Tibial artery (tissue), 4 donors: ENCODE data around the gene SOWAHA.

Experiments
- DNase-seq, 2 donors: peaks; one replicate each; pipeline ENCODE4 v3.0.0-alpha.2; 2019
- H3K27ac ChIP-seq, 2 donors: fragments of 200-600 bp; sonication (generic) in 1 of 2; 1 replicate in 1 of 2; 2 replicates in 1 of 2; pipeline ENCODE4 v1.5.1; 2018 to 2019; ENCODE audit warnings: mild to moderate bottlenecking in 1 of 2
- H3K27me3 ChIP-seq, 2 donors: fragments of 200-600 bp; sonication (generic) in 1 of 2; one replicate each; pipeline versions ENCODE4 v1.5.1 to v1.6.0; 2016 to 2019
- H3K36me3 ChIP-seq, 3 donors: fragments of 200-600 bp; sonication (generic) in 2 of 3; one replicate each; pipeline ENCODE4 v1.5.1; 2016 to 2019; ENCODE audit warnings: mild to moderate bottlenecking in 2 of 3
- H3K4me1 ChIP-seq, 4 donors: fragments of 200-600 bp; sonication (generic) in 2 of 4; 1 replicate in 3 of 4; 2 replicates in 1 of 4; pipeline ENCODE4 v1.5.1; 2016 to 2019
- H3K4me3 ChIP-seq, 2 donors: fragments of 200-600 bp; sonication (generic) in 1 of 2; 1 replicate in 1 of 2; 2 replicates in 1 of 2; pipeline ENCODE4 v1.5.1; 2018 to 2019; ENCODE audit warnings: mild to moderate bottlenecking in 2 of 2
- H3K9me3 ChIP-seq, 3 donors: fragments of 200-600 bp; sonication (generic) in 1 of 3; one replicate each; pipeline ENCODE4 v1.5.1; 2016 to 2019
- CTCF ChIP-seq, 2 experiments: fragments of 200-600 bp in 1 of 2; fragments of 450-650 bp in 1 of 2; IDR thresholded peaks; one replicate each; pipeline ENCODE4 v1.5.1; 2017 to 2019; ENCODE audit warnings: antibody characterized with exemption in 2 of 2, mild to moderate bottlenecking in 1 of 2, moderate library complexity in 1 of 2
- intact Hi-C: fragments of 100-400 bp; cut with DNase I; formaldehyde crosslinking; loops from one replicate; pipeline ENCODE4 v1.15.0; 2023; ENCODE audit warnings: low total_unique reads

SOWAHA gene

DNA sequence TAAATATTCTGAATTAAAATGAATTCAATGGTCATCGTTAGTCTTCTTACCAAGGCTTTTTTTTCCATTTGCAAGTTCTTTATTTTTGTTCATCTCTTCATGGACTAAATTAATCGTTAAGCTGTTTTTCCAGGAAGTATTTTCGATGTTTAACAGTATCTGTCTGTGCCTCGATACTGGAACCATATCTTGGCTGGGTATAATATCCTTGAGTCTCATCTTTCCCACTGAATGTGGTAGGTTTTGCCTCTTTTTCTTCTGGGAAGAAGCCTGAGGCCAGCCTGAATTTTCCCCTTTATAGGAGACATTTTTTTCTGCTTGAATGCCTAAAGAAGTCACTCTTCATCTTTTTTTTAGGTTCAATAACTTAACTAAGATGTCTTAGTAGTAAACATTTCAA lies 32.1 kb upstream of the SOWAHA start:
- H3K36me3 ChIP-seq = no peaks in the 10 kb centered on the region
- H3K27me3 ChIP-seq = no peaks in the 10 kb centered on the region
- H3K4me1 ChIP-seq = peaks cover 0 to 22% (median 12%) of the 10 kb centered on the region in 4 donors
- no peak for DNase-seq
- H3K4me3 ChIP-seq = no peak overlapping the region
- intact Hi-C loops = no loop called here
- no peak for TF ChIP-seq CTCF (IDR thresholded peaks at IDR 0.05)
- H3K27ac ChIP-seq = no peak overlapping the region
- H3K9me3 ChIP-seq = no peaks in the 10 kb centered on the region

- H3K4me3 ChIP-seq = no peak overlapping the region
- H3K36me3 ChIP-seq = no peaks in the 10 kb centered on the region
- peaks cover 0 to 18% (median 10%) of the 10 kb centered on the region in 4 donors for H3K4me1 ChIP-seq
- no peak overlapping the region for H3K27ac ChIP-seq
- TF ChIP-seq CTCF (IDR thresholded peaks at IDR 0.05) = no peak
- intact Hi-C loops = no loop called here
- H3K9me3 ChIP-seq = no peaks in the 10 kb centered on the region
- DNase-seq = peak in 1 of 2 donors; percentile 52
- H3K27me3 ChIP-seq = no peaks in the 10 kb centered on the region
These were observed 31.0 kb upstream of the SOWAHA start for GRCh38 chr5:132782101-132782500.

GRCh38 chr5:132785365-132785764 lies 27.7 kb upstream of the SOWAHA start:
- intact Hi-C loops = no loop called here
- peak overlapping the region in 1 of 2 donors; percentile 4 for H3K27ac ChIP-seq
- H3K27me3 ChIP-seq = no peaks in the 10 kb centered on the region
- no peaks in the 10 kb centered on the region for H3K9me3 ChIP-seq
- TF ChIP-seq CTCF (IDR thresholded peaks at IDR 0.05) = no peak
- no peaks in the 10 kb centered on the region for H3K36me3 ChIP-seq
- DNase-seq = no peak
- H3K4me1 ChIP-seq = peaks cover 0 to 6% (median 1%) of the 10 kb centered on the region in 4 donors
- H3K4me3 ChIP-seq = no peak overlapping the region

DNA sequence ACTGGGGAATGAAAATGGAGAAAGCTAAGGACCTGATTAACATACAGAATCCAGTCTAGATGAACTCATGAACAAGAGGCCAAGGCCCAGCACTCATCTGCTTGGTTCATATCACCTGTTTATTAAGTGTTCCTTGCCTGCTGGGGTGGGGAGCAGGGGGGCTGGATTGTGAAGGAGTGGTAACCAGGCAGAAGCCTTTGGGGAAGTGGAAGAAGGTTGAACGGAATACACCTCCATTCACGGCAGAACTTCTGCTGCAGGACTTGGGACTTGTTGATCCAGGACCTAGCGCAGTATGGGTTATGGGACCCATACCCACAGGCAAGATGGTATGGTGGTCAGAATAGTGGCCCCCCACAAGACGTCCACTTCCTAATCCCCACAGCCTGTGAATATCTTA lies 27.2 kb upstream of the SOWAHA start:
- Histone ChIP-seq H3K9me3 (no peaks in the 10 kb centered on the region), H3K27ac (peak overlapping the region in 1 of 2 donors; percentile 4), H3K4me3 (no peak overlapping the region), H3K36me3 (no peaks in the 10 kb centered on the region), H3K4me1 (peaks cover 0 to 6% (median 2%) of the 10 kb centered on the region in 4 donors), H3K27me3 (no peaks in the 10 kb centered on the region)
- TF ChIP-seq CTCF (IDR thresholded peaks at IDR 0.05) = no peak
- intact Hi-C loops = no loop called here
- no peak for DNase-seq

GRCh38 chr5:132787076-132787475 lies 26.0 kb upstream of the SOWAHA start:
- Histone ChIP-seq H3K27me3 (no peaks in the 10 kb centered on the region), H3K4me1 (peaks cover 0 to 4% (median under 1%) of the 10 kb centered on the region in 4 donors), H3K9me3 (no peaks in the 10 kb centered on the region), H3K4me3 (no peak overlapping the region), H3K27ac (no peak overlapping the region), H3K36me3 (no peaks in the 10 kb centered on the region)
- no peak for TF ChIP-seq CTCF (IDR thresholded peaks at IDR 0.05)
- no peak for DNase-seq
- intact Hi-C loops = no loop called here

DNA sequence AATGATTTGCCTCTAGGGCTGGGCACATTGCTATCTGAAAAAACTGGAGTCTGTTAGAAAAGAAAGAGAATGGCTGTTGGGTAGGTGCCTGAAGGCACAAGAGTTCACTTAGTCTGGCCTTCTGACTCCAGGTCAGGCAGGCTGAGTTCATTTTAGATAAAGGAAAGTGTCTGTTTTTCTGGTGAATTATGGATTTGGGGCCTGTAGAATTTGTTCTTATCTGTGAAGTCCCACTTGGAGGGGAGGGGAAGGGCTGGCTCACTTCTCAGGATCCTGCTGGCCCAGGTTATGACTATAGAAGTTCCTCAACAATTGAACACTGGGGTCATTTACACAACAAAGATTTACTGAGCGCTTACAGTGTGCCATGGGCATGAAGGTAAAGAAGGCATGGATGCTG lies 24.6 kb upstream of the SOWAHA start:
- H3K27ac ChIP-seq = no peak overlapping the region
- intact Hi-C loops = no loop called here
- H3K36me3 ChIP-seq = no peaks in the 10 kb centered on the region
- TF ChIP-seq CTCF (IDR thresholded peaks at IDR 0.05) = no peak
- H3K4me3 ChIP-seq = no peak overlapping the region
- no peaks in the 10 kb centered on the region for H3K27me3 ChIP-seq
- DNase-seq = no peak
- H3K4me1 ChIP-seq = peaks cover 0 to 4% (median 0%) of the 10 kb centered on the region in 4 donors
- H3K9me3 ChIP-seq = no peaks in the 10 kb centered on the region
